Gastroesophageal sphincter (tissue), 3 donors: Measurements from ENCODE around the gene MAPK8IP3.

ENCODE experiments used
- POLR2A ChIP-seq, 2 donors: fragments of 450-650 bp; IDR thresholded peaks; one replicate each; pipeline ENCODE4 v1.6.1; 2017; ENCODE audit warnings: antibody characterized with exemption in 2 of 2, mild to moderate bottlenecking in 2 of 2, moderate library complexity in 1 of 2
- POLR2AphosphoS5 ChIP-seq: sonication (generic); formaldehyde crosslinking; IDR thresholded peaks from one replicate; pipeline ENCODE4 v1.6.1; 2017; ENCODE audit warnings: antibody characterized with exemption
- TF ChIP-seq, protein P1 (sequence below), 4 experiments: fragments of 200-600 bp in 2 of 4; fragments of 450-650 bp in 2 of 4; sonication (generic) in 1 of 4; IDR thresholded peaks; one replicate each; pipeline ENCODE4 v1.5.1; 2017 to 2019; ENCODE audit warnings: antibody characterized with exemption in 4 of 4, mild to moderate bottlenecking in 2 of 4, moderate library complexity in 2 of 4

DNA sequence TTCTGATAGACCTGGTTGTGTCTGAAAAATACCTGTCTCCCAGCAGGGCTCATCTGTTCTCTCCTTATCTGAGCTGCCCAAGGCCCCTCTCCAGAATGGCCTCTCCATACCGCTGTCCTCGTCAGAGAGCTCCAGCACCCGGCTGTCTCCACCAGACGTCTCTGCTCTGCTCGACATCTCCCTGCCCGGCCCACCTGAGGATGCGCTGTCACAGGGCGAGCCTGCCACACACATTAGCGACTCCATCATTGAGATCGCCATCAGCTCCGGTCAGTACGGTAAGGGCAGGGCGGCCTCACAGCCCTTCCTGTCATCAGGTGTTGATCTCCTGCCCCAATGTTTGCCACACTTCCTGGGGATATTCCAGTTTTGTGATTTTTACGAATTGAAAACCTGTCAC, 38.1 kb upstream of the MAPK8IP3 start:
- TF ChIP-seq, protein P1, sequence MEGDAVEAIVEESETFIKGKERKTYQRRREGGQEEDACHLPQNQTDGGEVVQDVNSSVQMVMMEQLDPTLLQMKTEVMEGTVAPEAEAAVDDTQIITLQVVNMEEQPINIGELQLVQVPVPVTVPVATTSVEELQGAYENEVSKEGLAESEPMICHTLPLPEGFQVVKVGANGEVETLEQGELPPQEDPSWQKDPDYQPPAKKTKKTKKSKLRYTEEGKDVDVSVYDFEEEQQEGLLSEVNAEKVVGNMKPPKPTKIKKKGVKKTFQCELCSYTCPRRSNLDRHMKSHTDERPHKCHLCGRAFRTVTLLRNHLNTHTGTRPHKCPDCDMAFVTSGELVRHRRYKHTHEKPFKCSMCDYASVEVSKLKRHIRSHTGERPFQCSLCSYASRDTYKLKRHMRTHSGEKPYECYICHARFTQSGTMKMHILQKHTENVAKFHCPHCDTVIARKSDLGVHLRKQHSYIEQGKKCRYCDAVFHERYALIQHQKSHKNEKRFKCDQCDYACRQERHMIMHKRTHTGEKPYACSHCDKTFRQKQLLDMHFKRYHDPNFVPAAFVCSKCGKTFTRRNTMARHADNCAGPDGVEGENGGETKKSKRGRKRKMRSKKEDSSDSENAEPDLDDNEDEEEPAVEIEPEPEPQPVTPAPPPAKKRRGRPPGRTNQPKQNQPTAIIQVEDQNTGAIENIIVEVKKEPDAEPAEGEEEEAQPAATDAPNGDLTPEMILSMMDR (IDR thresholded peaks at IDR 0.05) = no peak
- TF ChIP-seq POLR2A (IDR thresholded peaks at IDR 0.05) (no peak), POLR2AphosphoS5 (no peak)
